Activated B cell treated with CpG ODN at 0.5 μM for 24 hours (primary cell): ENCODE results near the gene TMEM25. TPM values are rescaled to one million over a fixed set of nuclear protein-coding genes. Genes with fewer than 3 reads are reported as not detected.

ENCODE experiments used
- ATAC-seq: fragments of 200-7000 bp; cut with Tn5 transposase; one replicate; pipeline ENCODE4 v1.10.0; 2021; ENCODE audit warnings: low read depth, mild to moderate bottlenecking, moderate library complexity
- CTCF ChIA-PET: fragments of 350-600 bp; sonication (Branson Sonifier 250); formaldehyde crosslinking; loops from one replicate; lab custom pipeline; 2021; ENCODE audit warnings: antibody characterized with exemption; lab: Charles Lee
- POLR2A ChIA-PET: fragments of 350-600 bp; sonication (Branson Sonifier 250); formaldehyde crosslinking; loops from one replicate; lab custom pipeline; 2021; ENCODE audit warnings: antibody characterized with exemption; lab: Charles Lee
- DNase-seq: peaks from one replicate; pipeline ENCODE4 v3.0.0; 2022
- H3K27ac Mint-ChIP-seq: one replicate; pipeline ENCODE4 v1.8.0; 2020; ENCODE audit warnings: mixed read lengths
- H3K27me3 Mint-ChIP-seq: one replicate; pipeline ENCODE4 v1.8.0; 2021; ENCODE audit warnings: mixed read lengths
- H3K36me3 Mint-ChIP-seq: one replicate; pipeline ENCODE4 v1.8.0; 2021; ENCODE audit warnings: low read depth, mixed read lengths
- H3K4me1 Mint-ChIP-seq: one replicate; pipeline ENCODE4 v1.8.0; 2021; ENCODE audit warnings: mixed read lengths
- H3K4me3 Mint-ChIP-seq: one replicate; pipeline ENCODE4 v1.8.0; 2020; ENCODE audit warnings: mild to moderate bottlenecking, mixed read lengths
- H3K9me3 Mint-ChIP-seq: one replicate; pipeline ENCODE4 v1.8.0; 2020; ENCODE audit warnings: mixed read lengths
- intact Hi-C: fragments of 100-400 bp; cut with micrococcal nuclease; formaldehyde crosslinking; loops from one replicate; pipeline ENCODE4 v1.15.1; 2024
- total RNA-seq: library from RNA; stranded (reverse); gene quantifications from 2 replicates; pipeline ENCODE4 v1.2.3, GENCODE V29; 2022
- TF ChIP-seq, protein P1 (sequence below): fragments of 200-600 bp; IDR thresholded peaks from one replicate; pipeline ENCODE4 v1.8.0; 2022; ENCODE audit warnings: antibody characterized with exemption, mild to moderate bottlenecking

TMEM25 gene
- total RNA-seq, 1 donor from 2014 or later, result 12.5 TPM

DNA sequence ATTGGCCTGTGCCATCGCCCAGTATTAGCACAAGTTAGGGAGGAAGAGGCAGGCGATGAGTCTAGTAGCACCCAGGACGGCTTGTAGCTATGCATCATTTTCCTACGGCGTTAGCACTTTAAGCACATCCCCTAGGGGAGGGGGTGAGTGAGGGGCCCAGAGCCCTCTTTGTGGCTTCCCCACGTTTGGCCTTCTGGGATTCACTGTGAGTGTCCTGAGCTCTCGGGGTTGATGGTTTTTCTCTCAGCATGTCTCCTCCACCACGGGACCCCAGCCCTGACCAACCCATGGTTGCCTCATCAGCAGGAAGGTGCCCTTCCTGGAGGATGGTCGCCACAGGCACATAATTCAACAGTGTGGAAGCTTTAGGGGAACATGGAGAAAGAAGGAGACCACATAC, 4.3 kb downstream of the TMEM25 start:
- peaks cover 9% of the 10 kb centered on the region for H3K4me1 Mint-ChIP-seq
- no peaks in the 10 kb centered on the region for H3K27me3 Mint-ChIP-seq
- peaks cover 1% of the 10 kb centered on the region for H3K36me3 Mint-ChIP-seq
- ChIA-PET POLR2A (no interaction called here), CTCF (no interaction called here)
- DNase-seq (no peak), ATAC-seq (no peak)
- no peaks in the 10 kb centered on the region for H3K9me3 Mint-ChIP-seq
- H3K4me3 Mint-ChIP-seq, result no peak overlapping the region
- no peak overlapping the region for H3K27ac Mint-ChIP-seq
- intact Hi-C loops, result no loop called here
- TF ChIP-seq, protein P1, sequence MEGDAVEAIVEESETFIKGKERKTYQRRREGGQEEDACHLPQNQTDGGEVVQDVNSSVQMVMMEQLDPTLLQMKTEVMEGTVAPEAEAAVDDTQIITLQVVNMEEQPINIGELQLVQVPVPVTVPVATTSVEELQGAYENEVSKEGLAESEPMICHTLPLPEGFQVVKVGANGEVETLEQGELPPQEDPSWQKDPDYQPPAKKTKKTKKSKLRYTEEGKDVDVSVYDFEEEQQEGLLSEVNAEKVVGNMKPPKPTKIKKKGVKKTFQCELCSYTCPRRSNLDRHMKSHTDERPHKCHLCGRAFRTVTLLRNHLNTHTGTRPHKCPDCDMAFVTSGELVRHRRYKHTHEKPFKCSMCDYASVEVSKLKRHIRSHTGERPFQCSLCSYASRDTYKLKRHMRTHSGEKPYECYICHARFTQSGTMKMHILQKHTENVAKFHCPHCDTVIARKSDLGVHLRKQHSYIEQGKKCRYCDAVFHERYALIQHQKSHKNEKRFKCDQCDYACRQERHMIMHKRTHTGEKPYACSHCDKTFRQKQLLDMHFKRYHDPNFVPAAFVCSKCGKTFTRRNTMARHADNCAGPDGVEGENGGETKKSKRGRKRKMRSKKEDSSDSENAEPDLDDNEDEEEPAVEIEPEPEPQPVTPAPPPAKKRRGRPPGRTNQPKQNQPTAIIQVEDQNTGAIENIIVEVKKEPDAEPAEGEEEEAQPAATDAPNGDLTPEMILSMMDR, result no peak

- POLR2A ChIA-PET, result no interaction called here
- DNase-seq, result no peak
- Mint-ChIP-seq H3K27ac (no peak overlapping the region), H3K4me1 (peaks cover 2% of the 10 kb centered on the region), H3K9me3 (no peaks in the 10 kb centered on the region), H3K27me3 (no peaks in the 10 kb centered on the region), H3K4me3 (no peak overlapping the region), H3K36me3 (peaks cover 3% of the 10 kb centered on the region)
- no peak for ATAC-seq
- TF ChIP-seq, protein P1, result no peak
- CTCF ChIA-PET, result no interaction called here
- intact Hi-C loops, result no loop called here
Measured at GRCh38 chr11:118536726-118537125, 5.7 kb downstream of the TMEM25 start.

DNA sequence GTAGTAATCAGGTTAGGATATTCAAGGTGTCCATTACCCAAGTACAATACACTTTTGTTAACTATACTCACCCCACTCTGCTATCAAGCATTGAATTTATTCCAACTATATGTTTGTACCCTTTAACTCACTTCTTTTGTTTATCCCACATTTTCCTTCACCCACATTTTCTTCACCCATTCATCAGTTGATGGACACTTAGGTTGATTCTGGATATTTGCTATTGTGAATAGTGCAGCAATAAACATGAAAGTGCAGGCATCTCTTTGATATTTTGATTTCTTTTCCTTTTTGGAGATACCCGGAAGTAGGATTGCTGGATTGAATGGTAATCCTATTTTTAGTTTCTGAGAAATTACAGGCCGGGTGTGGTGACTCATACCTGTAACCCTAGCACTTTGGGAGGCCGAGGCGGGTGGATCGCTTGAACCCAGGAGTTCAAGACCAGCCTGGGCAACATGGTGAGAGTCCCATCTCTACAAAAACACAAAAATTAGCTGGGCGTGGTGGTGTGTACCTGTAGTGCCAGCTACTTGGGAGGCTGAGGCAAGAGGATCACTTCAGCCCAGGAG, 6.5 kb downstream of the TMEM25 start:
- POLR2A ChIA-PET, result no interaction called here
- Mint-ChIP-seq H3K27ac (no peak overlapping the region), H3K4me1 (no peaks in the 10 kb centered on the region), H3K27me3 (no peaks in the 10 kb centered on the region), H3K36me3 (peaks cover 7% of the 10 kb centered on the region), H3K4me3 (no peak overlapping the region), H3K9me3 (no peaks in the 10 kb centered on the region)
- ATAC-seq (no peak), DNase-seq (no peak)
- TF ChIP-seq, protein P1, result no peak
- CTCF ChIA-PET, result no interaction called here
- intact Hi-C loops, result no loop called here

GRCh38 chr11:118544010-118544646, 13.1 kb downstream of the TMEM25 start:
- Mint-ChIP-seq H3K4me3 (no peak overlapping the region), H3K4me1 (no peaks in the 10 kb centered on the region), H3K27me3 (no peaks in the 10 kb centered on the region), H3K27ac (no peak overlapping the region), H3K9me3 (no peaks in the 10 kb centered on the region), H3K36me3 (peaks cover 42% of the 10 kb centered on the region)
- no peak for ATAC-seq
- intact Hi-C loops, result no loop called here
- no peak for DNase-seq
- ChIA-PET POLR2A (interaction anchor here (0.7 kb wide), 1 partner anchor 50 kb away, joined by 4 read pairs; no protein-coding TSS in a partner anchor), CTCF (no interaction called here)
- TF ChIP-seq, protein P1, result no peak

DNA sequence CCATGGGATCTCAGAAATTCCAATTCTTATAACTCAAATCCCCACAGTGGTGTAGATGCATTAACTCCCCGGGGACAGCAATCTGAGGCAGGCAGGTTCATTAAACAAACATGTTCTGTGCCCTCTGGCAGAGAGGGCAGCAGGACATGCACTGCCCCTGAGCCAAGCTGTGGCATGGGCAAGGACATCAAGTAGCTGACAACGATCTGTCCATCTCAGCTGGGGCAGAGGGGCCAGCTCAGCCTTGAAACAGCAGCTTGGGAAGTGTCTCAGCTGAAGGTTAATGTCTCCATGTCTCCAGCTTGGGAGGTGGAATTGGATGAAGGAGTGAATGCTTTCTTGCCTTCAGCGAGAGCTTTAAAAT, 13.6 kb downstream of the TMEM25 start:
- TF ChIP-seq, protein P1, result no peak
- Mint-ChIP-seq H3K27me3 (no peaks in the 10 kb centered on the region), H3K27ac (no peak overlapping the region), H3K36me3 (peaks cover 42% of the 10 kb centered on the region), H3K9me3 (no peaks in the 10 kb centered on the region), H3K4me3 (no peak overlapping the region), H3K4me1 (no peaks in the 10 kb centered on the region)
- POLR2A ChIA-PET, result no interaction called here
- DNase-seq (no peak), ATAC-seq (no peak)
- intact Hi-C loops, result no loop called here
- CTCF ChIA-PET, result no interaction called here
